LHCN-M2 (cell line): ENCODE data around the gene APELA. TPM values are rescaled to one million over a fixed set of nuclear protein-coding genes. Genes with fewer than 3 reads are reported as not detected.
"Not testable (repeated sequence)": the region's sequence is repeated elsewhere in the genome, so short reads cannot be mapped to it uniquely, and the experiment has no call there.

Experiments used
- DNase-seq: peaks from one replicate; pipeline ENCODE4 v3.0.0-alpha.2; 2012; ENCODE audit warnings: low read depth
- polyA plus RNA-seq: library from polyadenylated mRNA; unstranded; fragments of >200 nt; gene quantifications from one replicate; pipeline ENCODE4 v1.2.1, GENCODE V29; 2012; ENCODE audit warnings: missing spikeins
- total RNA-seq: library from RNA; depleted of rRNA; stranded (reverse); fragments of >200 nt; gene quantifications from 2 replicates; pipeline ENCODE4 v1.2.3, GENCODE V29; 2014; rRNA removed

The APELA gene, protein sequence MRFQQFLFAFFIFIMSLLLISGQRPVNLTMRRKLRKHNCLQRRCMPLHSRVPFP
- not detected in 2 replicates for total RNA-seq
- not detected for polyA plus RNA-seq

DNA sequence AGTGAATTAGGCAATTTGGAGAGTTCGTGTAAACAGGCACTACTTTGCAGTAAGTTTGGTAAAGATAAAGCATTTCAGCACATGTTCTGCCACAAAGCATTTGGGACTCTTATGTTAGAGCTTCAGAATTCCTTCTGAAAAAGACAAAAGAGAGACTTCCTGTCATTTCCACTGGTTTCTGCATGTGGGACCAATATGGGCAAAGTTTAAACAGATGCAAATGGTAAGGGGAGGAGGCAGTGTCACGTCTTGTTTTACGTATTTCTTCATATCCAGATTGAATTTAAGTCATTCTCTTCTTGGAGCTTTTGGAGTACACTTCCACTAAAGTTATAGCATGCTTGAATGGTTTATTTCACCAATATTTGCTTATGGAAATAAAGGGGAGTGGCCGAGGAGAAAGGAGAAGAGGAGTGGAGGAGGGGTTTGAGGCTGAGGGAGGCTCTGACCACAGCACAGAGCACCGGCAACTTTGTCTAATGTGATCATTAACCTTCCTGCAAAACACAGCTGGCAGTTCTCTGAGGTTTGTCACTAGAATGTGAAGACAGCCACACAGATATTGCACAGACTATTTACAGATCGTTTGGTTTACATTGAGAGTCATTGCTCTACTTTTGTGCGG is at the start of gene APELA:
Gene APELA, plus strand, starts transcription at position 479 of the 625 bp plus-strand sequence. CDS start 154 bp downstream, outside the sequence.
- DNase-seq: no peak

DNA sequence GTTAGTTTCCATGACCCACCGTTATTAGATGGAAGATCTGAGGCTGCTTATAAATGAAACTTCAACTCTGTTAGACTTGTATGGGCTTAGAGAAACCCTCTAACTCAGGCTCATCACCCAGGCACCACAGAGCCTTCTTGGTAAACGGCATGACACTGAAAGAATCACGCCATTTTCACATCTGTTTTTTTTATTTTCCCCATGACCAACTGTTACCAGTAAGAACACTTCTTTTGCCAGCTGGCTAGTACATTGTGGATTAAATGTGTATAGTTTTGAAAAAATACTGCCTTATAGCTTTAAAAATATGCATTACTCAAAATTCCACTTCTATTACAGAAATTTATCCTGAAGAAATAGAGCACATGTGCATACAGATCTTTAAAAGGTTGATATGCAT is 48.0 kb upstream of the APELA start:
- DNase-seq: no peak

DNA sequence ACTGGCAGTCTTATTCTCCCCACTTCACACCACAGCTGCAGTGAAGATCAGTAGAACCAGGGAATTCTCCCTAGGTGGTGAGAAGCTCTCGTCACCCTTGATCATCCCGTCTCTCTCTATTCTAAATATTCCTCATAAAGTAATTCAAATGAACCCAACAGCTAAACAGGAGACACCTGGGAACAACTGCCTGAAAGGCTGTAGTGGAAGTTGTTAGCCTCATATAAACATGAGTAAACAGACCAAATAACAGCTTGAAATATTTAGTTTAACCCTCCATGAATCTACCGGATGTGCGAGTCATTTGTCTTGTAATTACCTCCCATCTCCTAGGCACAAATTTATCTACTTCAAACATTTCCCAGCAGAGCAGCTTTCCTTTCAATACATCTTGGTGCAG is 30.4 kb upstream of the APELA start:
- DNase-seq: no peak

DNA sequence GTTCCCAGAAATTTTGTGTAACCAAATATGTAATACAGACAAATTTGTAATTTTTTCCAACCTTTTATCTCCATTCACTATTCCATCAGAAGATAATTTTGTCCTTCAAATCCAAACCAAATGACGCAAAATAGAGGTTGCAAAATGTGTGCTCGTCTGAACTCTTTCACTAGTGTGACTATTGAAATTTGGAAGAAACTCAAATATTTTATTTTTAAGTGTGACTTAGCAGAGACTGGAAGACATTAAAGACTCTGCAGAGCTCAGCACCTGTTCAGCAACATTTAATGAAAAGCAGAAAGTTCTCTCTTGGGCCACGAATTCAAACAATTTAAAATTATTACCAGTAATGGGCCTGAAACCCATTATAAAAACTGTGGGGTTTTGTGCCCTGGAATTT is 30.0 kb upstream of the APELA start:
- DNase-seq: no peak

DNA sequence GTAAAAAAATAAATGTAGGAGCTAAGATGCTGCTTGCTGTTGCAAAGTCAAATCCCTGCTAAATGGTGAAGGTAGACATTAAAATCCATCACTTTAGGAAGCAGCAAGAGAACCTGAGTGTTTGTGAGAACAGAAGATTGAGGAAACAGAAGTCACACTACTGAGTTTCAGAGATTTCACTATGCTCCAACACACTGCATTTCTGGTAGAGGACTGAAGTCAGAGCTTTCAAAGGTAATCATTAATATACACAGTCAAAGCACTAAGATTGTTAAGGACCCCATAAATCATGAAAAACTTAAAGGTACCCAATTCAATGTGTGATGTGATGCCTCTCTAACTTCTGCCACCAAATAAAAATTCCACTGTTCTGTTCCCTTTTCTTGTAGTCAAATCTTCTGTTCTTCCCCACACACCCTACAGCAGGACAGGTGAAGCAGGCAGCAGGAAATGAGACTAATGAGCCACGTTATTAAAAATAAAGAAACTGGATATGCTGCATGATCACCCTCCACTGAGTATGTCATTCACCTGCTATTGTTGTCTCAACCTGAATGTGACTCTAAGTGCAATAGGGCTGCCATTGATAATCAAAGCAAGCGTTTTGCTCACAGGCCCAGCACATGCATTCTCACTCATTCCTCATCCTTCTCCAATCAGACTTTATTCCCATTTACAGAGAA is 28.9 kb upstream of the APELA start:
- no peak for DNase-seq

DNA sequence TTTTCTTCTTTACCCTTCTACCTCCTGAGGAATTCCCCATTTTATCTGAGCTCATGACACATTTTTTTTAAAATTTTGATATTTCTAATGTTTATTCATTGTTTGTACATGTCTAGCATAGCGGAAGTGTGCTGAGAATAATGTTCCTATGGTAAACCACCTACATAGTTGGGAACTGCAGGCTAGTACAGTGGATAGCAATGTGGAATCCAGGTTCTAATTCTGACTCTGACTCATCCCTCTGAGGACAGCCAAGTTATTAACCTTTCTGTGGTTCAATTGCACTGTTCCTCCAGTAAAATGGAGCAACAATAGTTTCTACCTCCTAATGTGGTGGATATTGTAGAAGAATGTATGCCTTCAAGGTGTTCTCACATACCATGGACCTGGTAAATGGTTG is 20.6 kb upstream of the APELA start:
- DNase-seq: no peak

DNA sequence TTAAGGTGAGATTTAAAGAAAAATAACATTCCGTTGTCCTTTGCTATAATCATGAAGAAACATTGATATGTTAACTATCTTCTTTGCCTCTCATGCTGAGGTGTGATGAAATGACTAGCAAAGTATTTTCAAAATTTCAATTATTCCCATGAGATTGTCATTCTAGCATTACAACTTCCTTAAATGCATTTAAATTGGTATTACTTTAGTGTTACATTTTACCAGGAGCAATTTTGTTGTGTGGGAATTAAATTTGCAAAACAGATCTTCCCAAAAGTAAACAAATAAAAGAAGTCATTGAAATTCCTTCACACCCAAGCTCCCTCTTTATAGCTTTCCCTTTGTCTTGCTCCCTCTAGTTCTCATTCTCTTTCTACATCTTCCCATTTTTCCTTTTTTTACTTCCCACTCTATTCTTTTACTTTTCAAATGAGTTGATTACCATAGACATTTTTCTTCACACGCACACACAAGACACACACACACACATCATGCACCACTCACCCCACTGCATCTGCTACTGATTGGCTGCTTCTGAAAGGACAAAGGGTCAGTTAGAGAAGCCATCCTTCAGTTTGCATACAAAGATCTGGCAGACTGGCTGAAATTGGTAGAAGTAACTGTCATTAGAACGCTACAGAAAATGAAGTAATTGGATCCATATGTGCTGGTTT is 10.0 kb upstream of the APELA start:
- no peak for DNase-seq

DNA sequence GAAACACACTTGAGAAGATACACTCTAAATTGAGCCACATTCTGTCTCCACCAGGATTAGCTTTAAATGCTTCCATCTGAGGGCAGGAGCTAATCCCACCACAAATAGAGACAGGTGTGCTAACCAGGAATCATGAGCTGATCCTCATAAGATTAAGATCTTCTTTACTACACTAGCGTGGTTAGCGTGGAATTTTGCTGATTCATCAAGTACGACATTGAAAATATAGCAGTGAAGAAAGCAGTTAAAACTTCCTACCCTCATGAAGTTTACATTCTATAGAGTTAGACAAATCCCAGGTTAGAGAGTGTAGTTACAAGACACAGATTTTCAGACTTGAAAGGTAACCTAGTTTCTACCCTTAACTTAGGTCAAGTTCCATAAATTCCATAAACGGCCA is 5.3 kb upstream of the APELA start:
- DNase-seq: no peak

DNA sequence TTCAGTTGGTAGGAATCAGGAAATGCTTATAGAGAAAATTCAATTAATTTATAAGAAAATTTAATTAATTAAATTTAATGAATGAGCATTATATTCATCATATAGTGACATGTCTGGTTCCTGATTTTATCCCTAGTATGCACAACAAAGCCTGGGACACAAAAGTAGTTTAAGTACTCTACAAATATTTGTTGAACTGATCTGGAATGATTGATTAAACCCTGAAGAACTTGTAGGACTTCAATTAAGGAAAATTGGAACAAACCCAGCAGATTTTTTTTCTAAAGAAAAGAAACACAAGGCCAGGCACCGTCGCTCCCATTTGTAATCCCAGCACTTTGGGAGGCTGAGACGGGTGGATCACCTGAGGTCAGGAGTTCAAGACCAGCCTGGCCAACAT is 4.5 kb upstream of the APELA start:
- DNase-seq: no peak

DNA sequence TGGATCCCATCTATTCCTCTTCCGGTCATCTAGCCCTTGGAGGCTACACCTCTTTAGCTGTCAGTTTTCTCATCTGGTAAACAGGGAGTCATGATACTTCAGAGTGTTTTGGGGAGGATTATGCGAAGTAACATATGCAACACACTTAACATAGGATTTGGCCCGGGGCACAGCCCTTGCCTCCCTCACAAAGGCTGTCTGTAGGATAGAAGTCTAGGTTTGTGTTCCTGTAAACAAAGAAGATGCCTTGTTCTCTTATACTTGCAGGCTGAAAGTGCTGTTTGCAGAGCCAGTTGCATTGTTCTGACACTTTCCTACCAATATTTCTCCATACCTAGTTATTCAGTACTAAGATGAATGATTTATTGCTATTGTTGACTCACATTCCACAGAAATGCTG is 2.2 kb upstream of the APELA start:
- no peak for DNase-seq

DNA sequence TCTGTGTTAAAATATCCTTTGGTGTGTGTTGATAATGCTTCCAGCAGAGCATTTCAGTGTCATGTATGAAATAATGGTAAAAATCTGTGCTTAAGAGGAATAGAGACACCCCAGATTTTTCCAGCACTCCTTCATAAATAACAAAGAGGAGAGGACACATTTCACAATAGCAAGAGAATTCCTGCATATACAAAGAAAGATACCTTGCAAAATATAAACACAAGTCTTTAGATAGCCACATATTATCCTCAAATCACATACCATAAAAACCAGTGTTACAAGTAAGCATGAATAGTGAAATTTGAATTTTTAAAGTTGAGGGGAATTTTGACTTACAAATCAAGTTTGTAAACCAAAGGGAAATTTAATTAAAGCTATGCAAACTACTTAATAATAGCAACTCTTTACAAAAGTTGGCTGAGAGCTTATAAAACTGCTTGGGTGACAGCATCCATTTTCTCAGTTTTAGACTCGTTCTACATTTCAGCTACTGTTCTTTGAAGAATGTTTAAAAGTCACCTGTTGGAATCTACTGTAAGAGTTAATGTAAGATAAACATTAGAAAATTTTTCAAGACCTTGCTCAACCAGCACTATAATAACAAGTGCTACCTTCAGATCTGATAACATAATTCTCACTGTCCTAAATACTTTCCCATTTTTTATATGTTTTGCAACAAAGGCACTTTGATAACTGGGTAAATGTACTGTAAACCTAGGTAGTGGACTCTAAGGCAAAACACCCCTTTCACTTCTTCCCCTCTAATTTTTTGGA is 3.7 kb downstream of the APELA start:
- no peak for DNase-seq

DNA sequence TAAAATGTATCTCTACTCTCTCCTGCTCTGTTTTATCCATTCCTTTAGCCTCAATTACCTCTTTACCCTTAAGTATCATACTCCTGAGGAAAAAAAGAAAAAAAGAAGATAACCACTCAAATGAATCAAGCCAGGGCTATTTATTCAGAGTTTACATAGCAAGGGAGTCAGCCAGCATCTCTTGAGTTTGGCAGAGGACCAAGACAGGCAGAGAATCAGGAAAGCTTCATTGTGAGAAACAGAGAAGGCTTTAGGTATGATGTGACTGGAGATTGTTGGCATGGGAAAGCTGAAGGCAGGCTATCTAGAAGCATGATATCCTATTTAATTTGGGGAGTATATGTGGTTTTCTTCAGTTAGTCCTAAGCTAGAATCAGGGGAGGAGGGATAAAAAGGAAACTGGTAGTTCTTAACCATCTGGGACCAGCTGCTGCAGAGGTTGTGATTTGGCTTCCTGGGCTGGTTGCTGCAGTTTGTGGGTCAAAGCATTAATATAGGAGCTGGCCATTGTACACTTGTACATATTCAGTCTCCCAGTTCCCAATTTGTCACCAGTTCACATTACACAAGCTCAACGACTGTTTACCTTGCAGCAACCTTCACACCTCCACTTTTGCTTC is 11.2 kb downstream of the APELA start:
- no peak for DNase-seq

DNA sequence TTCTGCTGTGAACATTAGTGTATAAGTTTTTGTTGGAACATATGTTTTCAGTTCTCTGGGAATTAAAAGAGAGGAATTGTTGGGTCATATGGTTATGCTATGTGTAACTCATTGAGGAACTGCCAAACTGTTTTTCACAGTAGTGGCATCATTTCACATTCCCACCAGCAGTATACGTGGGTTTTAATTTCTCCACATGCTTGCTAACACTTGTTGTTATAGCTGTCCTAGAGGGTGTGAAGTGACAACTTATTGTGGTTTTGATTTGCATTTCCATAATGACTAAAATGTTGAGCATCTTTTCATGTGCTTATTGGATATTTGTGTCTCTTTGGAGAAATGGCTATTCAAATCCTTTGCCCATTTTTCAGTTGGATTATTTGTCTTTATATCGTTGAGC is 13.7 kb downstream of the APELA start:
- DNase-seq: no peak

DNA sequence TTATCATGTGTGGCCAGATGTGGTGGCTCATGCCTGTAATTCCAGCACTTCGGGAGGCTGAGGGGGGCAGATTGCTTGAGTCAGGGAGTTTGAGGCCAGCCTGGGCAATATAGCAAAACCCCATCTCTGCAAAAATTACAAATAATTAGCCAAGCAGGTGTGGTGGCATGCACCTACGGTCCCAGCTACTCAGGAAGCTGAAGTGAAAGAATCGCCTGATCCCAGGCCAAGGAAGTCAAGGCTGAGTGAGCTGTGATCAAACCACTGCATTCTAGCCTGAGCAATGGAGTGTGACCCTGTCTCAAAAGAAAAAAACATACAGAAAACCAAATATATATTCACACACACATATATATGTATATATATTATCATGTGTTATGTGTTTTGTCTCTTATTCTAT is 15.0 kb downstream of the APELA start:
- no peak for DNase-seq

DNA sequence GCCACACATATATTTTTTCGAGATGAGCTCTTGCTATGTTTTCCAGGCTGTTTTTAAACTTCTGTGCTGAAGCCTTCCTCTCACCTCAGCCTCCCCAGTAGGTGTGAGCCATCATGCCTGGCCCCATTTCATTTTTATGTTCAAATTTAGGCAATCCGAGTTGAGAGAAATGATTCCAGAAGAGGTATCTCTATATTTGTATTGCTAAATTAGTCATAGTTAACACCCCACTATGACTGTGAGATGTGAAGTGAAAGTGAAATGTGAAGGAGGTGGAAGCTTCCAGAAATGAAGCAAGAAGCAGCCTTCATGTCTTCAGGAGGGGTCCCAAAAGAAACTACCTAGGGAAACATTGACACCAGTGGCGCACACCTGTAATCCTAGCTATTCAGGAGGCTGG is 17.7 kb downstream of the APELA start:
- no peak for DNase-seq

DNA sequence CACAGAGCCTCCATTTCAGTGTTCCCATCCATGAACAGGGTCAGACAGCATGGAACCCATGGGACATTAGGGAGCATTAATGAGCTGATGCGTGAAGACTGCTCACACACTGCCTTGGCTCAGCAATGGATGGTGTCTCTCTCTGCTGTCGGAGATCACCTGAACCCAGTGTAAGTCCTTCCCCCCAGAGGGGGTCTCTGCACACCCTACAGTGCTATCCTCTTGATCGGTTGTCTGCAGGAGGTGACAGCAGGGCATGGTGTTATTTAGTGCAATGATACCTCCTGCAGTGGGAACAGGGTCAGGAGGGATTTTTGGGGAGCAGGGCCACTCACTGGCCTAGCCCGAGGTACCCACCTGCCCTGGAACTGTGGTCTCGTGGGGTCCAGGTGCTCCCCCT is 25.6 kb downstream of the APELA start:
- DNase-seq: no peak

DNA sequence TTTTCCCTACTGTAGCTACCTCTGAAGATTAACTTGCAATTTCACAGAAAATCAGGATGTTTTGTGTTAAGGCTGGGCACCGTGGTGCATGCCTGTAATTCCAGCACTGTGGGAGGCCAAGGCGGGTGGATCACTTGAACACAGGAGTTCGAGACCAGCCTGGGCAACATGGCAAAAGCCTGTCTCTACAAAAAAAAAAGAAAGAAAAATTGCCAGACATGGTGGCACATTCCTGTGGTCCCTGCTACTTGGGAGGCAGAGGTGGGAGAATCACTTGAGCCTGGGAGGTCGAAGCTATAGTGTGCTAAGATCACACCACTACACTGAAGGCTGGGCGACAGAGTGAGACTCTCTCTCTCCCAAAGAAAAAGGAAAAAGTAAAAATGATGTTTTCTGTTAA is 27.4 kb downstream of the APELA start:
- no peak for DNase-seq

DNA sequence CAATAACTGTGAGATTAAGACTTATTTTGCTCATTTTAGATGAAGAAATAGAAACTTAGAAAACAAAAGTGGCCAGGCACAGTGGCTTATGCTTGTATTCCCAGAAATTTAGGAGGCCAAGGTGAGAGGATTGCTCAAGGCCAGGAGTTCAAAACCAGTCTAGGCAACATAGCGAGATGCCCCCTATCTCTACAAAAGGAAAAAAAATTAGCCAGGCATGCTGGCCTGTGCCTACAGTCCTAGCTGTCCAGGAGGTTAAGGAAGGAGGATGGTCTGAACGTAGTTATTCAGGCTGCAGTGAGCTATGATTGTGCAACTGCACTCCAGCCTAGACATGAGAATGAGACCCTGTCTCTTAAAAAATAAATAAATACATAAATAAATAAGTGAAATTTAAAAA is 28.0 kb downstream of the APELA start:
- DNase-seq: no peak

DNA sequence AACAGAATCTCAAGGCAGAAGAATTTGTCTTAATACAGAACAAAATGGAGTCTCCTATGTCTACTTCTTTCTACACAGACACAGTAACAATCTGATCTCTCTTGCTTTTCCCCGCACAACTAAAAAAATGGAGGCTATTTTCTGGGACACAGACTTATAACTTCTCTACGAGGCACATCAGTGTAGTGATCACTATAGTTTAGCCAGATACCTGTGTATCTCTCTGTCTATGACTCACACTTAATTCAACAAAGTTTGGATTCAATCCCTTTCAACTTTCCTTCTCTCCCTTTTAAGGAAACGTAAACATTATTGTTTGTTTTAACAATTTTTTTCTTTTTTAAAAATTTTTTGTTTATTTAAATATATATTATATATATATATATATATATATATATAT is 29.4 kb downstream of the APELA start:
- DNase-seq: no peak

DNA sequence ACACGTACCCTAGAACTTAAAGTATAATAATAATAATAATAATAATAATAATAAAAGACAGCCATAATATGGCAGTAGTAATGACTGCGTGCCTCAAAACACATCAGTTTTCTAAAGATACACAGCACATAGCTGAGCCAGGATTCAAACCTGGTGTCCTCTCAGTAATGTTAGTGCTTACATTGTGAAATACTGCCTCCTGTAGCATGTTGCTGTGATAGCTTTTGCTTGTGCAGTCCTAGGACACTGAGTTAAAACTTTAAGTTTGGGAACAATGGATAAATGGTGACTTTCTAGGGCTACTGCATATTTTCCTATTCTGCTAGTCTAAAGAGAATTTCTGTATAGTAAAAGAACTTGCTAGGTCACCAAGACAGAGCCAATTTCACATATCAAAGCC is 36.5 kb downstream of the APELA start:
- not testable (repeated sequence) for DNase-seq

DNA sequence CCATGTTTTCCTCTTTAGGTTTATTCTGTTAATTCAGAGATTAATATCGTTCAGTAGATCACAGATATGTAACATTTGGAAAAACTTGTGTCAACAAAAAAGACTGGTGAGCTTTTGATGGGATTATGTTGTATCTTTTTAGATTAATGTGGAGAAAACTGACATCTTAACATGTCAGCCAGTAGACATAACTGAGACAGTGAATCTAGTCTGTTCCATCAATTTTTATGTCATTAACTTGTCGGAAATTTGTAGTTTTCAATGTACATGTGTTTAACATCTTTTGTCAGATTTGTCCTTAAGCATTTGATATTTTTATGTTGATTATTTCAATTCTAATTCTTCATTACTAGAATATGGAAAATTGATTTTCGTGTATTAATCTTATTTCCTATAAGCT is 42.0 kb downstream of the APELA start:
- DNase-seq: no peak
